ENCODE results near the gene DRAM1. TPM values are rescaled to one million over a fixed set of nuclear protein-coding genes. Genes with fewer than 3 reads are reported as not detected.

Gene DRAM1
- polyA plus RNA-seq, 1 donor (not counting 4 experiments of a cell fraction or from before 2014, with no cell fraction given): 21.7 TPM

DNA sequence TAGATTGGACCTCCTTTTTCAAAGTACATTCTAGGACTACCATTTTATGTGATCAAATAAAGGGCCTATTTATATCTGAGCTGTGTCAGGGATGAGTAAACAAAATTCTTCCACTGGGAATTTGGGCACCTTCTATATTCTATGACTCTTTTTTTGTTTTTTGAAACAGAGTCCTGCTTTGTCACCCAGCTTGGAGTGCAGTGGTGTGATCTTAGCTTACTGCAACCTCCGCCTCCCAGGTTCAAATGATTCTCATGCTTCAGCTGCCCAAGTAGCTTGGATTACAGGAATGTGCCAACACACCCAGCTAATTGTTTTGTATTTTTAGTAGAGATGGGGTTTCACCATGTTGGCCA is 64.8 kb downstream of the DRAM1 start:
- no peak for DNase-seq (ENCODE audit: low read depth, low spot score)
- H3K27ac ChIP-seq (ENCODE audit: control insufficient read depth, insufficient read depth, low read length): no peak overlapping the region
- no peaks in the 10 kb centered on the region for H4K20me1 ChIP-seq (ENCODE audit: control insufficient read depth, extremely low read depth, insufficient read depth, low read length)
- H3K9me1 ChIP-seq (ENCODE audit: control insufficient read depth, extremely low read depth, insufficient read depth, low read length): no peaks in the 10 kb centered on the region
- FAIRE-seq: no peak
- H3K4me3 ChIP-seq (ENCODE audit: control insufficient read depth in 2 of 3, extremely low read depth in 1 of 3, insufficient read depth in 2 of 3, low read depth in 1 of 3, low read length in 3 of 3): no peak overlapping the region
- H3K4me2 ChIP-seq (ENCODE audit: control insufficient read depth, extremely low read depth, insufficient read depth, low read depth, low read length): no peak overlapping the region
- H3K36me3 ChIP-seq (ENCODE audit: control insufficient read depth in 2 of 2, extremely low read depth in 1 of 2, insufficient read depth in 2 of 2, low read length in 2 of 2): no peaks in the 10 kb centered on the region
- no peaks in the 10 kb centered on the region for H3K9me3 ChIP-seq (ENCODE audit: control insufficient read depth, low read depth, low read length)
- dilution Hi-C loops (cut with MboI; ENCODE audit: extremely low pct_ligation_motif_present, low sequenced_read_pairs): no loop called here
- no peak overlapping the region for H3K9ac ChIP-seq (ENCODE audit: control insufficient read depth, extremely low read depth, insufficient read depth, low read length)
- no peak for TF ChIP-seq EZH2 (IDR thresholded peaks at IDR 0.05; ENCODE audit: low read length)
- TF ChIP-seq, protein P1, sequence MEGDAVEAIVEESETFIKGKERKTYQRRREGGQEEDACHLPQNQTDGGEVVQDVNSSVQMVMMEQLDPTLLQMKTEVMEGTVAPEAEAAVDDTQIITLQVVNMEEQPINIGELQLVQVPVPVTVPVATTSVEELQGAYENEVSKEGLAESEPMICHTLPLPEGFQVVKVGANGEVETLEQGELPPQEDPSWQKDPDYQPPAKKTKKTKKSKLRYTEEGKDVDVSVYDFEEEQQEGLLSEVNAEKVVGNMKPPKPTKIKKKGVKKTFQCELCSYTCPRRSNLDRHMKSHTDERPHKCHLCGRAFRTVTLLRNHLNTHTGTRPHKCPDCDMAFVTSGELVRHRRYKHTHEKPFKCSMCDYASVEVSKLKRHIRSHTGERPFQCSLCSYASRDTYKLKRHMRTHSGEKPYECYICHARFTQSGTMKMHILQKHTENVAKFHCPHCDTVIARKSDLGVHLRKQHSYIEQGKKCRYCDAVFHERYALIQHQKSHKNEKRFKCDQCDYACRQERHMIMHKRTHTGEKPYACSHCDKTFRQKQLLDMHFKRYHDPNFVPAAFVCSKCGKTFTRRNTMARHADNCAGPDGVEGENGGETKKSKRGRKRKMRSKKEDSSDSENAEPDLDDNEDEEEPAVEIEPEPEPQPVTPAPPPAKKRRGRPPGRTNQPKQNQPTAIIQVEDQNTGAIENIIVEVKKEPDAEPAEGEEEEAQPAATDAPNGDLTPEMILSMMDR (optimal IDR thresholded peaks at IDR 0.05 in 1 of 3, IDR thresholded peaks at IDR 0.05 in 1 of 3, conservative IDR thresholded peaks at IDR 0.05 in 1 of 3; ENCODE audit: extremely low read depth in 1 of 3, insufficient read depth in 2 of 3, low read length in 3 of 3): no peak
- H3K27me3 ChIP-seq (ENCODE audit: control insufficient read depth, extremely low read depth, insufficient read depth, low read length): no peaks in the 10 kb centered on the region
- H3K79me2 ChIP-seq (ENCODE audit: control insufficient read depth, insufficient read depth, low read length): no peaks in the 10 kb centered on the region
- no peak overlapping the region for H2AFZ ChIP-seq (ENCODE audit: control insufficient read depth, low read length)
- H3K4me1 ChIP-seq (ENCODE audit: control insufficient read depth, extremely low read depth, insufficient read depth, low read length): no peaks in the 10 kb centered on the region

GRCh38 chr12:101945369-101946232 is 68.2 kb downstream of the DRAM1 start:
- Histone ChIP-seq H3K9ac (ENCODE audit: control insufficient read depth, extremely low read depth, insufficient read depth, low read length) (no peak overlapping the region), H3K79me2 (ENCODE audit: control insufficient read depth, insufficient read depth, low read length) (no peaks in the 10 kb centered on the region), H2AFZ (ENCODE audit: control insufficient read depth, low read length) (no peak overlapping the region), H3K4me1 (ENCODE audit: control insufficient read depth, extremely low read depth, insufficient read depth, low read length) (no peaks in the 10 kb centered on the region), H3K9me3 (ENCODE audit: control insufficient read depth, low read depth, low read length) (no peaks in the 10 kb centered on the region), H3K27ac (ENCODE audit: control insufficient read depth, insufficient read depth, low read length) (no peak overlapping the region), H3K4me2 (ENCODE audit: control insufficient read depth, extremely low read depth, insufficient read depth, low read depth, low read length) (no peak overlapping the region), H3K27me3 (ENCODE audit: control insufficient read depth, extremely low read depth, insufficient read depth, low read length) (no peaks in the 10 kb centered on the region), H3K4me3 (ENCODE audit: control insufficient read depth in 2 of 3, extremely low read depth in 1 of 3, insufficient read depth in 2 of 3, low read depth in 1 of 3, low read length in 3 of 3) (no peak overlapping the region), H3K36me3 (ENCODE audit: control insufficient read depth in 2 of 2, extremely low read depth in 1 of 2, insufficient read depth in 2 of 2, low read length in 2 of 2) (no peaks in the 10 kb centered on the region), H4K20me1 (ENCODE audit: control insufficient read depth, extremely low read depth, insufficient read depth, low read length) (no peaks in the 10 kb centered on the region), H3K9me1 (ENCODE audit: control insufficient read depth, extremely low read depth, insufficient read depth, low read length) (no peaks in the 10 kb centered on the region)
- no peak for TF ChIP-seq EZH2 (IDR thresholded peaks at IDR 0.05; ENCODE audit: low read length)
- TF ChIP-seq, protein P1 (optimal IDR thresholded peaks at IDR 0.05 in 1 of 3, IDR thresholded peaks at IDR 0.05 in 1 of 3, conservative IDR thresholded peaks at IDR 0.05 in 1 of 3; ENCODE audit: extremely low read depth in 1 of 3, insufficient read depth in 2 of 3, low read length in 3 of 3): no peak
- FAIRE-seq (no peak), DNase-seq (ENCODE audit: low read depth, low spot score) (no peak)
- dilution Hi-C loops (cut with MboI; ENCODE audit: extremely low pct_ligation_motif_present, low sequenced_read_pairs): no loop called here

Measured in keratinocyte (primary cell).